Activated CD8-positive, alpha-beta memory T cell treated with anti-CD3 and anti-CD28 coated beads for 48 hours (primary cell): ENCODE data around the gene AMHR2.
"Not testable (repeated sequence)": the region's sequence is repeated elsewhere in the genome, so short reads cannot be mapped to it uniquely, and the experiment has no call there.

Source experiments
- DNase-seq, 3 experiments: peaks; one replicate each; pipeline ENCODE4 v3.0.0-alpha.2; 2020; ENCODE audit warnings: low read depth in 2 of 3, low spot score in 2 of 3

Gene AMHR2

GRCh38 chr12:53423597-53423996 lies at the start of gene AMHR2:
TSS of gene AMHR2 (plus strand) at chr12:53423855. CDS start at chr12:53423935, 80 bp downstream.
- DNase-seq, result no peak

- DNase-seq, result not testable (repeated sequence)
Measured at GRCh38 chr12:53374277-53374676, 49.4 kb upstream of the AMHR2 start.

- no peak for DNase-seq
Measured at GRCh38 chr12:53376747-53377146, 46.9 kb upstream of the AMHR2 start.

DNA sequence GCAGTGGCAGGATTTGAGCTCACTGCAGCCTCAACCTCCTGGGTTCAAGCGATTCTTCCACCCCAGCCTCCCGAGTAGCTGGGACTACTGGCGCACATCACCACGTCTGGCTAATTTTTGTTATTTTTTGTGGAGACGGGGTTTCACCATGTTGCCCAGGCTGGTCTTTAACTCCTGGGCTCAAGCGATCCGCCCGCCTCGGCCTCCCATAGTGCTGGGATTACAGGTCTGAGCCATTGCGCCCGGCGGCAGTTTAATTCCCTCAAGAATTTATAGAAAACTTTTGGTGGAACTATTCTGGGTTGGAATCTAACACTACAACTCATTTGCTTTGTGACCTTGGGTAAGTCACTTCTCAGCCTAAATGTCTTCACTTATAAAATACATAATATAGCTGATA lies 45.4 kb upstream of the AMHR2 start:
- no peak for DNase-seq

GRCh38 chr12:53378724-53379388 lies 44.8 kb upstream of the AMHR2 start:
- no peak for DNase-seq

- peak; percentile 51 to 95 (median 94) for DNase-seq
Measured at GRCh38 chr12:53379389-53380103, 44.1 kb upstream of the AMHR2 start.

DNA sequence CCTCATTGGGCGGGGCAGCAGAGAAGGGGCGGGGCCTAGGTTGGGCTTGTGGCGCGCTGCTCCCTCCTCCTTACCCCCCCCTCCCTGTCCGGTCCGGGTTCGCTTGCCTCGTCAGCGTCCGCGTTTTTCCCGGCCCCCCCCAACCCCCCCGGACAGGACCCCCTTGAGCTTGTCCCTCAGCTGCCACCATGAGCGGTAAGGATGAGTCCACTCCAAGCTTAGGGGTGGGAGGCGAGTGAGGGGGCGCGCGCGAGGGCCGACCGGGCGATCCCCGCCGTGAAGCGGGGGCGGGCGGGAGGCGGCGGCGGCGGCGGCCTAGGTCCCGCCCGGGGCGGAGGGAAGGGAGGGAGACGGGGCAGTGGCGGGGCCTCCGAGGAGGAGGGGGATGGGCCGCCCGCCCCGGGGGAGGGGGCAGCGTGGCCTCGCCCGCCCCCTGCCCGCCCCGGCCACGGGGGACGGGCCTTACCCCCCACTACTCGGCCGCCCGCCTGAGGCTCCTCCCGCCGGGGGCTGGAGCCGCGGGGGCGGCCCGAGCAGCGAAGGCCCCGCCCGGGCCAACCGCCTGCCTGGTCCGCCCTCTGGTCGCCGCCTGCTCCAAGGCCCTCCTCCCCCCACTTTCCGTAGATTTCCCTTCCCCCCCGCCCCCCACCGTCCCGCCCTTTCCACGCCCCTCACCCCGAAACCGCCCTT lies 43.4 kb upstream of the AMHR2 start, which contains the start of gene SP1:
SP1 (plus strand) TSS at position 73 of the 690 bp plus-strand sequence; CDS start at position 189, 116 bp downstream.
- DNase-seq, result peak; percentile 69 to 97 (median 82)

DNA sequence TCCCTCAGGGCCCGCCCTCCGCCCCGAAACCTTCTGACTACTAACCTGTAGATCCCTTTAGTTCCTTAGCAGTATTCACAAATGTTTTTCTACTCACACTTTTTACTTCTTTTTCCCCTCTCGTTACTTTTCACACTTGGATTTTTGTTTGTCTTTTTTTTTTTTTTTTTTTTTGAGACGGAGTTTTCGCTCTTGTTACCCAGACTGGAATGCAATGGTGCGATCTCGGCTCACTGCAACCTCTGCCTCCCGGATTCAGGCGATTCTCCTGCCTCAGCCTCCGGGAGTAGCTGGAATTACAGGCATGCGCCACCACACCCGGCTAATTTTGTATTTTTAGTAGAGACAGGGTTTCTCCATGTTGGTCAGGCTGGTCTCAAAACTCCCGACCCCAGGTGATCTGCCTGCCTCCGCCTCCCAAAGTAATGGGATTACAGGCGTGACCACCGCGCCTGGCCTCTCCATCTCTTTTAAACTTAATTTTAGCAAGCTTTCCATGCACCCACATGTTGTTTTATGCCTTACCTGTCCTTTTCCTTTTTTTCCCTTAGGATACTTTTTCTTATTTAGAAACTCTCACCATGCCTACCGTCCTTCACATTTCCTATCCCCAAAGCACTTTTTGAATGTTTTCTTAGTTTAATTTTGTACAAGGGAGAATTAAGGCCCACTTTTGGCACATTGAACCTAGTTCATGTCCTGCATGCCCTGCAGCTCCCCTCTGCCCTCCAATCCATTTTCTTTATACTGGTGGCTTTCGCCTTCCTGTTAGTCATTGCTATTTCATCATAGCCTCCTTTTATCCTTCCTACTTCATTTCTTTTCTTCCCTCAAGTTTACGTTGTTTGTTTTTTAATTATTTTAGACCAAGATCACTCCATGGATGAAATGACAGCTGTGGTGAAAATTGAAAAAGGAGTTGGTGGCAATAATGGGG lies 42.6 kb upstream of the AMHR2 start:
- no peak for DNase-seq

DNA sequence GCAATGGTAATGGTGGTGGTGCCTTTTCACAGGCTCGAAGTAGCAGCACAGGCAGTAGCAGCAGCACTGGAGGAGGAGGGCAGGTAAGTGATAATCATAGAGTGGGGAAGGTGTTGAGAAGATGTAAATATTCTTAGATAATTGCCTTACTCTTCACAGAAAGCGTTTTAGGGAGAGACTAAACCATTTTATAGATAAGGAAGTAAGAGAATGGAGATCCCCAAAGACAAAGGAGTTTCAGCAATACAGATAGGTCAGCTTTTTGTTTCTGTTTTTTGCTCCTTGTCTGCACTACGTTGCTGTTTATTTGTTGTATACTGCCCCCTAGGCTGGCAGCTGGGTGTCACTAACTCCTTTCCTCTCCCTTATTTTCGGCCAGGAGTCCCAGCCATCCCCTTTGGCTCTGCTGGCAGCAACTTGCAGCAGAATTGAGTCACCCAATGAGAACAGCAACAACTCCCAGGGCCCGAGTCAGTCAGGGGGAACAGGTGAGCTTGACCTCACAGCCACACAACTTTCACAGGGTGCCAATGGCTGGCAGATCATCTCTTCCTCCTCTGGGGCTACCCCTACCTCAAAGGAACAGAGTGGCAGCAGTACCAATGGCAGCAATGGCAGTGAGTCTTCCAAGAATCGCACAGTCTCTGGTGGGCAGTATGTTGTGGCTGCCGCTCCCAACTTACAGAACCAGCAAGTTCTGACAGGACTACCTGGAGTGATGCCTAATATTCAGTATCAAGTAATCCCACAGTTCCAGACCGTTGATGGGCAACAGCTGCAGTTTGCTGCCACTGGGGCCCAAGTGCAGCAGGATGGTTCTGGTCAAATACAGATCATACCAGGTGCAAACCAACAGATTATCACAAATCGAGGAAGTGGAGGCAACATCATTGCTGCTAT lies 41.7 kb upstream of the AMHR2 start:
- DNase-seq, result no peak

DNA sequence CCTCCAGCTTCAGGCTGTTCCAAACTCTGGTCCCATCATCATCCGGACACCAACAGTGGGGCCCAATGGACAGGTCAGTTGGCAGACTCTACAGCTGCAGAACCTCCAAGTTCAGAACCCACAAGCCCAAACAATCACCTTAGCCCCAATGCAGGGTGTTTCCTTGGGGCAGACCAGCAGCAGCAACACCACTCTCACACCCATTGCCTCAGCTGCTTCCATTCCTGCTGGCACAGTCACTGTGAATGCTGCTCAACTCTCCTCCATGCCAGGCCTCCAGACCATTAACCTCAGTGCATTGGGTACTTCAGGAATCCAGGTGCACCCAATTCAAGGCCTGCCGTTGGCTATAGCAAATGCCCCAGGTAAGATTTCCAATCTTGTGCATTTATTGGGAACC lies 40.4 kb upstream of the AMHR2 start:
- no peak for DNase-seq

GRCh38 chr12:53386381-53386780 lies 37.3 kb upstream of the AMHR2 start:
- DNase-seq, result not testable (repeated sequence)

DNA sequence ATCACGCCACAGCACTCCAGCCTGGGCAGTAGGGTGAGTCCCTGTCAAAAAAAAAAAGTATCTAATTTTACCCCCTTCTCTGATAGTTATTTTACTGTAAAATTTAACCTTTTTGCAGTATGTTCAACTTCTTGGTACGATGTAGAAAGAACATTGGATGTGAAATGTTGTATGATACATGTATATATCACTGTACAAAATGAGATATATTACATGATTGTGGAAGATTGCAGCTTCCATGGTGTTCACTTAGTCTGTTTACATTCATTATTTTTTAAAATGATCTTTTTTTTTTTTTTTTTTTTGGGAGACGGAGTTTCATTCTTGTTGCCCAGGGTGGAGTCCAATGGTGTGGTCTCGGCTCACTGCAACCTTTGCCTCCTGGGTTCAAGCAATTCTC lies 34.7 kb upstream of the AMHR2 start:
- no peak for DNase-seq

DNA sequence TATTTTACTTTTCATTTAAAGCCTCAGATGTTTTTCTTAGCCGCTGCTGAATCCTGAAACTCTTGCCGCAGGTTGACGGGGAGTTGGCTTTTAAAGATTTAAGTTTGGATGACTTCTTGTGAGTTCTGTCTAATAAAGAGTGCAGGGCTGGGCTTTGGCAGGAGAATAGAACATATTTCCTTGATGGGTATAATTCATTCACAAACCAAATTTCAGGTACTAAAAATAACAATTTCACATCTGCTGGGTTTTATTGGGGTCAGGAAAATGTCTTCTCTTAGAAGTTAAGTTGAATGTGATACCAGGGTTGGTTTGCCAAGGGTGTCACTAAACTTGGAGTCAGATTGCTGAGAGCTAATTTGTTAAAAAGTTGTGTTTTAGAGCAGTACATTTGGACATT lies 34.0 kb upstream of the AMHR2 start:
- no peak for DNase-seq

DNA sequence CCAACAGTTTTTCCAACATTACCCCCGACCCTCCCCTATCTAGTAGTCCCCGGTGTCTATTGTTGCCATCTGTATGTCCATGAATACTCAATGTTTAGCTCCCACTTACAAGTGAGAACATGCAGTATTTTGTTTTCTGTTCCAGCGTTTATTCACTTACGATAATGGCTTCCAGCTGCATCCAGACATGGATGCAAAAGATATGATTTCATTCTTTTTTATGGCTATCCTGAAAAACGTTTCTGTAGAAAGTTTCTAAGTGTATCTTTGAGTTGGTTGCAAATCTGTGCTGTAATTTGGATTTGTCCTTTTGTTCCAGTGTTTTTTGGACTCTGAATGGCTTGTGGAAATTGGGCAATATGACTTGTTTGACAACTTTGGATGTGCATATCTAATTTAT lies 31.9 kb upstream of the AMHR2 start:
- no peak for DNase-seq

GRCh38 chr12:53399896-53400295 lies 23.8 kb upstream of the AMHR2 start:
- no peak for DNase-seq

GRCh38 chr12:53402351-53402750 lies 21.3 kb upstream of the AMHR2 start:
- DNase-seq, result not testable (repeated sequence)

DNA sequence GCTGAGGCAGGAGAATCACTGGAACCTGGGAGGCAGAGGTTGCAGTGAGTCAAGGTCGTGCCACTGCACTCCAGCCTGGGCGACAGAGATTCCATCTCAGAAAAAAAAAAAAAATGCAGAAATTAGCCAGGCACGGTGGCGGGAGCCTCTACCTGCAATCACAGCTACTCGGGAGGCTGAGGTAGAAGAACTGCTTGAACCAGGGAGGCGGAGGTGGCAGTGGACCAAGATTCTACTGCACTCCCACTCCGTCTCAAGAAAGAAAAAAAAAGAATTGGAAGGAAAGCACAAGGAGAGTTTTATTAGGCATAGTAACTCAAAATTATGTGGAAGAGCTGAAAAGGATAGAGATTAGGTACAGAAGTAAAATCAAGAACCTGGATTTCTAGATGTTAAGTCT lies 20.8 kb upstream of the AMHR2 start:
- no peak for DNase-seq

- no peak for DNase-seq
Measured at GRCh38 chr12:53410951-53411350, 12.7 kb upstream of the AMHR2 start.

GRCh38 chr12:53413485-53414204 lies 10.0 kb upstream of the AMHR2 start:
- DNase-seq, result no peak
